HPDE6-E6E7 (cell line): ENCODE measurements around the gene KIF1C.

Experiments used
- DNase-seq: peaks from one replicate; pipeline ENCODE4 v3.0.0; 2011; ENCODE audit warnings: missing footprints; ENCODE audit errors: extremely low spot score

KIF1C gene

DNA sequence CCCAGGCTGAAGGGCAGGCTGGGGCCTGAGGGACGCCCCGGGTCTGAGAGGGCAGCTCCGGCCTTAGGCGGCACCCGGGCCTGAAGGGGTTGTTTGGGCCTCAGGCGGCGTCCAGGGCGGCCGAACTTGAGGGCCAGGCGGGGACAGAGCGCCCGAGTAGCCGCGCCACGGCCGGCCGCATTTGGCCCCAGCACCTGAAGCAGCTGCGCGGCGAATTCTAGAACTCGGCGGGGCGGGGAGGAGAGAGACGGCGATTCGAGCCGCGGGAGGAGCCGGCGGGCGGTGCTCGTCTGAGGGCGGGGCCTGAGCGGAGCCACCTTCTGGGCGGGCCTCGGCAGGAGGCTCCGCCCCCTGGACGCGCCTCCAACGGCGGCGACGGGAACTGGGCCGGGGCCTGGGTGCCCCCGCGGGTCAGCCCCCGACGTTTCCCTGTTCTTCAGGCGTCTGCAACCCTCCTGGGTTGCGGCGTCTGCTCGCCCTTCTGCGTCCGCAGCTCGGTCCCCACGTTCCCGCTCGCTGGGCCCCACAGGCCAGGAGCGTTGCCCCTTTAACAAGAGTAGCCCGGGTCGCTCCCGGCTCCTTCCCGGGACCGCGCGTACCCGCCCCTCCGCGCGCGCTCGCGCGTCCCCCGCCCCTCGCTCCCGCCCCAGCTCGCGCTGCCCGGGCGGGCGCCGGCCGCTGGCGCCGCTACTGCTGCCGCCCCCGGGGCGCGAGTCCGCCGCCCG is at the start of gene KIF1C, which contains the start of gene INCA1:
Gene KIF1C (plus strand): TSS at position 649 of the 725 bp plus-strand sequence. CDS start 2,297 bp downstream, outside the sequence.
Gene INCA1 (minus strand): TSS at position 221 of the 725 bp plus-strand sequence. CDS start 3,085 bp downstream, outside the sequence.
- peak; percentile 96 for DNase-seq

DNA sequence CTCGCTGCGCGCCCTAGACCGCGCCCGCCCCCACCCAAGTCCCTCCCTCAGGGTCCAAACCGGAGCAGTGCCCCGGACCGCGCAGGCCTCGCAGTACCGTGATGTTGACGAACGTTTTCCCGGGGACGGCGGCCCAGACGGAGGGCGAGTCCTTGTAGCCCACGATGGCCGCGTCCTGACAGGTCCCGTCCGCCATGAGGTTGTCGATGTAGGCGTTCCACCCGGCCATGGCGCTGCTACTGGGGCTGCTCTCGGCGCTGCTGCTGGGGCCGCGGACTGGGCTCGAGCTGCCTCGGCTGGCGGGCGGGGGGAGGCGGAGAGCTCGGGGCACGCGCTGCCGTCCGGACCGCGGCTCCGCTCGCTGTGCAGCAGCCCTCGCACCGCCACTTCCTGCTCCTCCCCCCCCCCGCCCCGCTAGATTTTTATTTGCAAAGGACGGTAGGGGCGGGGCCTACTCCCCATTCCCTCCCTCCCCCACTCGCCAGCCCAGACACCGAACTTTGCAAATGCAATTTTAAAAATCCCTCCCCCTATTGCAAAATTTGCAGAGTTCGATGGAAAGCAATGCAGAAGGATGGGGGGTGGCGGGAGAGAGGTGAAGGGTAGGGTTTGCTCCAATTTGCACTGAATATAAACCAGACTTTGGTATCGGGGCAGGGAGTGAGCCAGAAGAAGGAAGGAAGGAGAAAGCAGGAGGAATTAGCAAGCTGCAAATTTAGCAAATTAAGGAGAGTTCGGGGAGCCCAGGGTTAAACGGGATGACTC is 49.4 kb upstream of the KIF1C start, which contains the start of gene PFN1:
Gene PFN1 (minus strand): TSS at position 365 of the 765 bp plus-strand sequence. CDS start 136 bp downstream, at position 229.
- peak; percentile 72 for DNase-seq

DNA sequence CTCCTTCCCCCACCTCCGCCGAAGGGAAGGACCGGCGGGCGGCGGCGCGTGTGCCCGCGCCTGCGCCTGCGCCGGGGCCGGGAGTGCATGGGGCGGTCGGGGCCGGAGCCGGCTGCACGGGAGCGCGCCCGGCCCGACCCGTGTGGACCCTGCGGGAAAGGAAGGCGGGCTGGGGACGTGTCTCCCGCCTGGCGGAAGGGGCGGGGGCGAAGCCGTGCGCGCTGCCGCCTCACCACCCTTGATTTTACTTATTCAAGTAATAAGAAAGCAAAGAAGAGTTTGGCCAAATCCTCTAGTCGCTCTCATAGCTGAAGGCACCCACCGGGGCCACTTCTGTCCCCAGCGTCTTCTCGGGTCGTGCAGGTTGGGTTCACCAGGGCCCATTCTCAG is 48.8 kb upstream of the KIF1C start:
- peak; percentile 90 for DNase-seq

DNA sequence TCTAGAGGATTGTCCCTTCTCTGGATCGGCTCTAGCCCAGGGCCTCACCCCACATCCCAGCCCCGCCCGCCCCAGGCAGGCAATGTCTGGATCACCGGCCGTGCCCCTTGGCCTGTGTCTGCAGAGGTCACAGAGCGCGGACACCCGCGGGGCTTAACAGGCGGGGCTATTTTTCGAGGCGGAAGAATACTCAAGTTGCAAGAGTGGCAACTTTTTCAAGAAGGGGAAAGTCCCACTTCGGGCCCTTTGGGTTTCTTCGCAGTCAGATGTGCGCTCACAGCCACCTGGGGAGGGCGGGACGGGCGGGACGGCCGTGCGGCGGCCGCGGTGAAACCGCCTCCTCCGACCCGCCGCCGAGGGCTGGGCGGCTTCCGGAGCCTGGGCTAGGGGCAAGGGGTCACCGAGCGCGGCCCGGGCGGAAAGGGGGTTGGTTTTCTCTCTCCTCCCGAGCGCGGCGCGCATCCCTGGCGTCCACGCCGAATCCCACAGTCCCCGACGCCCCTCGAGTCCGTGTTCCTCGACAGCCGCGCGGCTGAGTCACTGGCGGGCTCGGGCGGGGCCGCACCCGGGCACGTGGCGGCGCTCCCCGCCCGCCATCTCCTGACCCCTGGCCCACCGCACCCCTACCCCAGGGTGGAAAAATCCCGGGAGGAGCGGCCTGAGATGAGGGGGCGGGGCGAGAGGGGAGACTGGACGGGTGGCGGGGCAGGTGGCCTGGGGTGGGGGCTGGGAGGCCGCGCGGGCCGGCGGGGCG is 48.3 kb upstream of the KIF1C start:
- DNase-seq, result no peak

DNA sequence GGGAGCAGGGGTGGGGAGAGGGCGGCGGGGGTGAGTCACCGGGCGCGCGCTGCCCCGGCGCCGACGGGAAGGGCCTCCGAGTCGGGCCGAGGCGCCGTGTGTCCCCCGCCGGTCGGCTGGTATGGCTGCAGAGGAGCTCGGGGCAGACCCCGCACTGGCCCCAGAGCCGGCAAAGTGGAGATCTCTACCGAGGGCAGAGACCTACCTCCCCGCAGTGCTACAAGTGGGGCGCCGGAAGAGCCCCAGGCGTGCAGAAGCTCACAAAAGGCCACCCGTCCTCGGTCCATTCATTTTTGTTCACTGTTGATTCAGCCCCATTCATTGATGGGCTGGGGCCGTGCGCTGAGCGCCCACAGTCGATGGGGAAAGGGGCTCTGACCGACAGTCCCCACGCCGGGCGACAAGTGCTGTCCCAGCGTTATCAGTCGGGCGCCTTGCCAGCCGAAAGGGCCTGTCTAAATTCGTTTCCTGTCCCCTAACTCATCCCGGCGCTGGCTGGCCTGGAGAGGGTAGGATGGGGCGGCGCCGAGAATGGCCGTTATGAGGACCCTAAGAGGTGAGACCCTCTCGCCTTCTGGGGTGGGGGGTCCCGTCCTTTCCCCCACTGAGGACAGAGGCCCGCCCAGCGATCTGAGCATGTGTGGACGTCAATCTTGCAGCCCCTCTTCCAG is 47.5 kb upstream of the KIF1C start:
- DNase-seq, result no peak

DNA sequence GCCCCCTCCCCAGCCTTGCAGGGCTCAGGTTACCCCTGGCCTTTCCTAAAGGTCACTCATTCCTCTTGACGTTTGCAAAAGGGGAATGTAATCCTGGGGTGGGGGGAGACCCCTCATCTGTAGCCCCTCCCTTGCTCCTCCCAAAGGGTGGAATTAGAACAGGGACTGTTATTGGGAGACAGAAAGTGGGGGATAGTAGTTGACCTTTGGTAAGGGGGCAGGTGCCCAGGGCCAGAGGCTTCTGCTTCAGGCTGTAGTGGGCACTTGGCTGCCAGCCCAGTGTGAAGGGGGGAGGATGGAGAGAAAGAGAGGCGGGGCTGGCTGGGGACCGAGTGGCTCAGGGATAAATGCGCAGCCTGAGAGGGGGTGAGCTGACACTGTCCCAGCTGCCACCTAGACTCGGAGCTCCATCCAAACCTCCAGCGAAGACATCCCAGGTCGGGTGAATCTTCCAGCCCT is 47.0 kb upstream of the KIF1C start, which contains the start of gene ENO3:
Gene ENO3 (plus strand): TSS at position 374 of the 459 bp plus-strand sequence. CDS start 711 bp downstream, outside the sequence.
- DNase-seq, result no peak

DNA sequence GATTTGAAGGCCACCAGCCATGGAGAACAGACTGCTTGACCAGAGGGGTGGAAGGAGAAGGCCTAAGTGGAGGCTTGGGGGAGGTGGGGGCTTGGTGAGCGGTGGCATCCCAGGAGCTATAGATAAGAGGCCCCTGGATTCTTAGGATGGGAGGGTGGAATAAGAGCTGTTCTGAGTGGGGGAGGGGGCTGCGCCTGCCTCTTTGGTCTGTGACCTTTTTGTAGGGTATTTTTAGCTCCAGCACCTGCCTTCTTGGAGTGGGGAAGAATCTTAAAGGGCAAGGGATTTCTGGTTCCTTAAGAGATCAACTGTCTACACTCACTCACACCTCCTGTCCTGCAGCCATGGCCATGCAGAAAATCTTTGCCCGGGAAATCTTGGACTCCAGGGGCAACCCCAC is 46.3 kb upstream of the KIF1C start:
- DNase-seq, result no peak

DNA sequence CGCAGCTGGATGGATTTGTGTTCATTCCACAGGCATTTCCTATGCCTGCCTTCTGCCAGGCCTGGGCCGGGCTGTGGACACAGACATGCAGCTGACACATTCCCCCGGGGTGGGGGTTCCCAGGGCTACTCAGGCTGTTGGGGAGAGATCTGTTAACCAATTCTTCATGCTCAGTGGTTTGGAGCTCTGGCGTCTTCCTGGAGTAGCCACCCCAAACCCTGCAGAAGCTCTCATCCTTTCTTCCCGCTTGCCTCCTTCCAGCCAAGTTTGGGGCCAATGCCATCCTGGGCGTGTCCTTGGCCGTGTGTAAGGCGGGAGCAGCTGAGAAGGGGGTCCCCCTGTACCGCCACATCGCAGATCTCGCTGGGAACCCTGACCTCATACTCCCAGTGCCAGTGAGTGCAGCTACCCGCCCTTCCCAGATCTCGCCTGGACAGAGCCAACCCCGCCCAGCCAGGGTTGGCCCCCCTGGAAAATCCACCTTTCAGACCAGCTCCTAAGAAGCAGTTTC is 44.2 kb upstream of the KIF1C start:
- no peak for DNase-seq

DNA sequence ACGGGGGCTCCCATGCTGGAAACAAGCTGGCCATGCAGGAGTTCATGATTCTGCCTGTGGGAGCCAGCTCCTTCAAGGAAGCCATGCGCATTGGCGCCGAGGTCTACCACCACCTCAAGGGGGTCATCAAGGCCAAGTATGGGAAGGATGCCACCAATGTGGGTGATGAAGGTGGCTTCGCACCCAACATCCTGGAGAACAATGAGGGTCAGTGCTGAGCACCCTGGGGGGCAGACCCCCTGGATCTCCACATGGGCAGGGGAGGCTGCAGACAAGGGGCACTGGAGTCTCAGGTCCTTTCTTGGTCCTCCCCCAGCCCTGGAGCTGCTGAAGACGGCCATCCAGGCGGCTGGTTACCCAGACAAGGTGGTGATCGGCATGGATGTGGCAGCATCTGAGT is 42.7 kb upstream of the KIF1C start:
- no peak for DNase-seq

DNA sequence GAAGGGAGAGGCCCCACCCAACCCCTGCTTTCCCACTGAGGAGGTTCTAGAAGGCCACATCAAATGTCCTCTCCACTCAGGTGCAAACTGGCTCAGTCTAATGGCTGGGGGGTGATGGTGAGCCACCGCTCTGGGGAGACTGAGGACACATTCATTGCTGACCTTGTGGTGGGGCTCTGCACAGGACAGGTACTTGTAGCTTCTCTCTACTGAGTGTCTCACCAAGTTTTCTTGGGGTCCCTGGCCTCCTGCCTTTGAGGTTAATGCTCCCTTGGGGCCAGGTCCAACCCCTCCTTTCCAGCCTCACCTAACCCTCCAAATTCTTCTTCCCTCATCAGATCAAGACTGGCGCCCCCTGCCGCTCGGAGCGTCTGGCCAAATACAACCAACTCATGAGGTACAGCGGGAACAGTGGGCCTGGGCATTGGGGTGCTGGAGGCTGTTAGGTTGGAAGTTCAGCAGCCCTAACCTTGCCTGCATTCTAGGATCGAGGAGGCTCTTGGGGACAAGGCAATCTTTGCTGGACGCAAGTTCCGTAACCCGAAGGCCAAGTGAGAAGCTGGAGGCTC is 41.2 kb upstream of the KIF1C start:
- DNase-seq, result no peak

DNA sequence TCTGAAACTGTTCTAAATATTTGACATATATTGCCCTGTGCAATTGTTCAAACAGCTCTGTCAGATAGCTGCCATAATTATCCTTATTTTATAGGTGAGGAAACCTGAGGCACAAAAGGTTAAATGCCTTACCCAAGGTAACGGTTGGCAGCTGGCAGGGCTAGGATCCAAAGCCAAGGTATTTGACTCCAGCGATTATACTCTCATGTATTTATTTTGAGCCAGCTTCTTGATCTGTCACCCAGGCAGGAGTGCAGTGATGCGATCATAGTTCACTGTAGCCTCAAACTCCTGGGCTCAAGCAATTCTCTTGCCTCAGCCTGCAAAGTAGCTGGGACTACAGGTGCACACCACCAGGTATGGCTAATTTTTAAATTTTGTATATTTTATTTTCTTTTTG is 39.6 kb upstream of the KIF1C start:
- DNase-seq, result no peak

DNA sequence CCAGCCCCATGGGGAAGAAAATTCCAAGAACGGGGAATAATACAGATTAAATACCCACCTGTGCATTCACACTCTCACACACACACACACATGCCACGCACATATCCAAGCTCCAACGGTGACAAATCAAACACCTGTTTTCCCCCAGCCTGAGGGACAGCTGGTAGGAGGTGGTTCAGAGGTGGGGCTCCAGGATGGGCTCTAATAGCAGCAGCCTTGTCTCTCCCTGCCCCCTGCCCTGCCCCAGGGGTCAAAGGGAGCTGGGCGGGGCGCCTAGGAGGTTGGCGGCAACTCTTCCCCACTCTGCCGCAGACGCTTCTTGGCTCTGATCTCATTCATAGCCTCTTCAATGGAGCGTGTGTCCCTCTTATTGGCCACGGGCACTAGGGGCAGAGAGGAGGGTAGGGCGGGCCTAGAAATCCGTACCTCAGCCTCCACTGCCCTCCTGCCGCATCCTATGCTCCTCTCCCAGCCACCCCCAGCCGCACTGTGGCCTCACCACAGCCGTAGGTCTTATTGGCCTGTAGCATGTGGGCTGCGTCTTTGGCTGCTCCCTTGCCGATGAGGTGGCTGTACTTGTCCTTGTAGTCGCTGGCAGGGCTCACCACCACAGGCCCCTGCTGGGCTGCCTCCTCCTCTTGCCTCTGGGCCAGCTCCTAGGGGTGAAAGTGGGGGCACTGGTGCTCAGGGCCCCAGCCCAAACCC is 38.3 kb upstream of the KIF1C start:
- DNase-seq, result no peak

DNA sequence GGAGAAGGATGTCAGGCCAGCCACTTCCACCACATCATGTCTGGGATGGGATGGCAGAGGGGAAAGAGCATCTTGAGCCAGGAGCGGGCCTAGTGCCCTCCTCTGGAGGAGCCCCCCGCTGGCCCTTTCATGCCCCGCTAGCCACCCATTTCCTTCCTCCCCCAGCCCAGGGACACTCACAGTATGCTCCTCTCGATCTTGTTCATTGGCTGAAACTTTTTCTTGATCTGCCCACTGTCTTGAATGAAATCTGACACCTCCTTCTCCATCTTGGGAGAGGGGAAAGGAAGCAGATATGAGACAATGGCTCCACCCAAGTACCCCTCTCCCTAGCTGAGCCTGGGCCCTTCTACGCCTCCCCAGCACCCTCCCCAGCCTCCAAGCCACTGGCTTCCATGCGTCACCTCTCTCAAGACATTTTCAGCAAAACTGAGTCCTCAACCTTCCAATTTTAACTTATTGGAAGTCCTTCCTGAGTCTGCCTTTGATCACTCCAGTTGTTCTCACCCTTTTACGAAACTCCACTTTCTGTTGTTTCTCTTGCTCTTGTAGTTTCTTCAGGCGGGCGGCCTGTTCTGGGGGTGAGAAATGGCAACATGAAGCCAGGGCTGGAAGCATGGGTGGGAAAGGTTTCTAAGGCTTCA is 37.3 kb upstream of the KIF1C start:
- DNase-seq, result no peak

DNA sequence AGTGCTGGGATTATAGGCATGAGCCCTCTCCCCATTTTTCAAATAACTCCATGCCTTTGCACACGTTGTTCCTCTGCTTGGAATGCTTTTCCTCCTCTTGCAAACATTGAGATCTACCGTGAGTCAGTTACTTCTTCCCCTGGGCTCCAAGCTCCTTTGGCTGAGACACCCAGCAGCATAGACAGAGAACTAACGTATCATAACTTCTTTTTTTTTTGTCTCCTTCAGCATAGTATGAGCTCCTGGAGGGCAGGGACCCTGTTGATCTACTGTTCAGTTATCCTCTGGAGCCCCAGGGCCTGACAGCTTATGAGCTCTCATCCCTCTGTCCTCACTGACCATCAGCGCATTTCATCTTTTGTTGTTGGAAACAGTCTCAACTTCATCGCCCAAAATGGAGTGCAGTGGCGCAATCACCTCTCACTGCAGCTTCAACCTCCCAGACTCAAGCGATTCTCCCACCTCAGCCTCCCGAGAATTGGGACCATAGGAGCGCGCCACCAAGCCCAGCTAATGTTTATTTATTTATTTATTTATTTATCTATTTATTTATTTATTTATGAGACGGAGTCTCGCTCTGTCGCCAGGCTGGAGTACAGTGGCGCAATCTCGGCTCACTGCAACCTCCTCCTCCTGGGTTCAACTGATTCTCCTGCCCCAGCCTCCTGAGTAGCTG is 32.3 kb upstream of the KIF1C start:
- DNase-seq, result no peak

DNA sequence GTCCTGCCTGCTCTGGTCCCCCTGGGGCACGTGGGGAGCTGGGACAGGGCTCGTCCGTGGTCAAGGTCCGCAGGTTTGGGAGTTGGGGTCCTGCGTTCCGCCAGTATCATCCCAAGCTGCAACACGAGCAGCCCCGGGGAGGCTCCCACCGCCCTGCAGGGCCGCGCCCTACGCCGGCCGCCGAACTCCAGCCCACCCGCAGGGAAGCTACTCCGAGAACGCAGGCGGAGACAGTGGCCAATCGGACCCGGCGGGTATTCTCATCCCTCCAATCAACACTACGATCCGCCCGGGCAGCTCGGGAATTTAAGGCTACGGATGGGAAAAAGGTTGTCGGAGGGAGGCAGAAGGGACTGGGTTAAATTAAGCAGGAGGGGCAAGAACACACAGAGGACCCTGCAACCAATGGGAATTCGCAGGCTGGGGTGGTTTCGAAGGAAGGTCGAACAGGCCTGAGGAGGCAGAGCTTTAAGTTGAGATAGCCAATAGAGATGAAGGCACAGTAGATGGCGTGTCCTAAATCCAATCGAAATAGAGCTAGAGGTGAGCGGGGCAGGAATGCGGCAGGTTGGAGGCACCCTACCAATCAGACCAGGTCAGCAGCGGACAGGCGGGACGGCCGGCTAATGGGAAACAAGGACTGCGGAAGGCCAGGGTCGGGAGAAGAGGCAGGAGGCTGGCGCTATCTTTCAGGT is 30.8 kb upstream of the KIF1C start:
- peak; percentile 100 for DNase-seq

DNA sequence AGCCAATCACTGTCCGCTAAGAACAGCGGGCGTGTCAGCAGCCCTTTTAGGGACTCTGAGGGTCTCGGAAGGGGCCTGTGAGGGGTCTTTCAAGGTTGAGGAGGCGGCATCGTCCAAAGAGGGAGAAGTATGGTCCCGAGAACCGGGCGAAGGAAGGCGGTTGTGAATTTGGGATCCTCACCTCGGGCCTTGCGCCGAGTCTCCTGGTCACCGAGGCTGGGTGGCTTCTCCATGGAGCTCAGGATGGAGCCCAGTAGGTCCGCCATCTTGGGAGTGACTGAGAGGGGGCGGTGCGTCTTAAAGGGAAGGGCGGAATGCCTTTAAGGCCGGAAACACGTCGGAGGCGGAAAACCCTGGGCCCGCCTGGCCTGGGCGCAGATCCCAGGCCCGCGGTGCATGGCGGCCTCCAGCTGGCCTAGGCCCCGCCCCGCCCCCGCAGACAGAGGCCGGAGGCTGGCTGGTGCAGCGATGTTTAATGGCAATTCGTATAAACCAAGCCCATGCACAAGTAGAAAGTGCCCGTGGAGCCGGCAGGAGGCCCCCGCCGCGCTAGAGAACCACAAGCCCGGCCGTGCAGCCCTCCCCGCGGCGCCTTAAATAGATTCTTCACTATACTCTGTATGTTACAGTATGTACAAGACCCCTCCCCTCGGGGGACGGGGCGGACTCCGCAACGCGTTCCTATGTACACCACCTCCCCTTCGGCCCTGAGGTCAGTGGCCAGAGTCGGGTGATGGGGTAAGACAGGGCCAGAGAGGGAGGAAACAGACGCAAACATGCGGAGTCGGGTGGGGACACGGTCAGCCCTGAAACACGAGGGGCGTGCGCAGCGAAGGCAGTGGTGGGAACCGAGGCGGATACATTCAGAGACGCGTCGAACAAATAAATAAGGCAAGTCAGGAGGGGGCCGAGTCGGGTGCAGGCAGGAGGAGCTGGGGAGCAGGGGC is 29.9 kb upstream of the KIF1C start, which contains the start of gene SPAG7:
Gene SPAG7 (minus strand): TSS at position 279 of the 947 bp plus-strand sequence. CDS start 13 bp downstream, at position 266.
- peak; percentile 88 for DNase-seq

DNA sequence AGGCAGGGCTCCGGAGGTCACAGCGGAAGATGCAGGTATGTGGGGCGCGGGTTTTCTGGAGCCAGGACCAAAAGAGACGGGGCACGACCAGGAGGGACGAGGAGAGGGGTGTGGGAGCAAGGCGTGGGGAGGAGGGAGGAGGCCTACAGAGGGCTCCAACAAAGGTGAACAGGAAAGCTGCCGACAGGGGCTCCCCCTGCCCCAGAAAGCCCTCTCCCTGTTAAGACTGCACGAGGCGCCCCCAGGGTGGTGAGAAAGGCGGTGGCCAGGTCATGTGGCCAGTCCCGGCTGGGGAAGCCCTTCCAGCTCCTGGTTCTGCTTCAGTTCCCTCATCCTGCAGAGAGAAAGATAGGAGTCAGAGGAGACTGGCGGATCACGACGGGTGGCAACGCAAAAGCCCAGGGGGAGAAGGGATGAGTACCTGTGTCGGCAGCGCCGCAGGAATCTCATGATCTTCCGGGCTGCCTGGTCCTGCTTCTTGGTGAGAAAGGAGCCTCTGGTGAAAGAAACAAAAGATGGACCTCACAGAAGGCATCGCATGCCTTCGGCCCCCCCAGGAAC is 29.2 kb upstream of the KIF1C start:
- no peak for DNase-seq
